Uterus (tissue), 2 donors: Measurements from ENCODE around the gene PDGFC.

Experiments
- CTCF ChIP-seq, 4 experiments: fragments of 200-600 bp in 2 of 4; fragments of 450-650 bp in 2 of 4; sonication (generic) in 2 of 4; IDR thresholded peaks; one replicate each; pipeline ENCODE4 v1.5.1; 2016 to 2019; ENCODE audit warnings: antibody characterized with exemption in 4 of 4, mild to moderate bottlenecking in 2 of 4, moderate library complexity in 1 of 4
- POLR2A ChIP-seq, 2 donors: fragments of 450-650 bp; IDR thresholded peaks; one replicate each; pipeline ENCODE4 v1.6.1; 2016; ENCODE audit warnings: antibody characterized with exemption in 2 of 2, mild to moderate bottlenecking in 1 of 2, moderate library complexity in 1 of 2

- TF ChIP-seq CTCF (IDR thresholded peaks at IDR 0.05): no peak
- TF ChIP-seq POLR2A (IDR thresholded peaks at IDR 0.05): no peak
Observed at GRCh38 chr4:156729416-156729815, 242.2 kb downstream of the PDGFC start.
